HT1080 (cell line): Measurements from ENCODE around the gene DSPP. TPM values are rescaled to one million over a fixed set of nuclear protein-coding genes. Genes with fewer than 3 reads are reported as not detected.

ENCODE experiments used
- DNase-seq: peaks from one replicate; pipeline ENCODE4 v3.0.0-alpha.2; 2015; ENCODE audit warnings: low read depth
- total RNA-seq: library from RNA; depleted of rRNA; stranded (reverse); fragments of >200 nt; shearing (Covaris generic); gene quantifications from 2 replicates; pipeline ENCODE4 v1.2.3, GENCODE V29; 2014; rRNA removed

DSPP gene
- total RNA-seq, 1 experiment from 2014 or later = not detected

DNA sequence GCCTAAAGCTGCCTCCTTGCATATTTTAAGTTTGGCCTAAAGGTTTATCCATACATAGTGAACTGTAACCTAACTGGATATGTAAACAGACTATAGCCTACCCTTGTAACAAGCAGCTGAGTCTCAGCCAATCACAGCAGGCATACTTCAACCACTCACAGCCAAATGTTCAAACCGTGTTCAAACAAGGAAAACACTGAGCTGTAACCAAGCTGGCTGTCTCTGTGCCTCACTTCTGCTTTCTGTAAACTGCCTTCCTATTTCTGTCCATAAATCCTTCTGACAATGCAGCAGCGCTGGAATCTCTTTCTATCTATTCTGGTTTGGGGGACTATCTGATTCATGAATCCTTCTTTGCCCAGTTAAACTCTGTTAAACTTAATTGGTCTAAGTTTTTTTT lies 16.4 kb downstream of the DSPP start:
- no peak for DNase-seq

DNA sequence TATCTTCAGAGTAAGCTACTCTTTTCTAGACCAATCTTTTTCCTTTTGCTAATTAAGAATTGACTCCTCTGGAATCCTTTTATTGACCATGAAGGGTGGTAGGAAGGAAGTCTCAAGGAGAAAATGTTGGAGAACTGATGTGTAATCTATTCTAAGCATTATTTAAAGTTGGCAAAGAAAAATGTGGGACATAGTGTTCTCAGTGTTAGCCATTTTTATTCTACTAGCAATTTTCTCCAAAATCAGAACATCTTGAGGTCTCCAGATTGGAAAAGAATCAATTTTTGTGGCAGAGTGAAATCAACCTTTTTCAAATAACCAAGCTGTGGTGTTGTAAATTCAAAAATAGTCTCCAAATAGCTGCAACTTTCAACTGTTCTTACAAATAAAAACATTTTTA lies 23.3 kb downstream of the DSPP start:
- no peak for DNase-seq

DNA sequence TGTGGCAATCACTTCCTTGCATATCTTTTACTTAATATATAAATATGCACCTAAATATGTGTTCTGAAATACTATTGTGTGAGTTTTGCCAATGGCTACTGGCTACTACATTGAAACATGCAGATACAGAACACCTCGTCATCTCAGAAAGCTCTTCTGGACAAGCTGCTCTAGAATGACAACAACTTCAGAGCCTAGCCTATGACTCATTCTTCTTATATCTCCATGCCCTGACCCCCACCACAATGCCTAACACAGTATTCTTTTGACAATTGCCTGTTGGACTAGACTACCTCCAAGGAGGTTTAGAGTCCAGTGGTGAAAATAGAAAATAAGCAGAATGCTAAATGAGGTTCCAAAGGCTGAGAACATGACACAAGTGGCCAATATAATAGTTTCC lies 24.1 kb downstream of the DSPP start:
- DNase-seq = peak; percentile 54

DNA sequence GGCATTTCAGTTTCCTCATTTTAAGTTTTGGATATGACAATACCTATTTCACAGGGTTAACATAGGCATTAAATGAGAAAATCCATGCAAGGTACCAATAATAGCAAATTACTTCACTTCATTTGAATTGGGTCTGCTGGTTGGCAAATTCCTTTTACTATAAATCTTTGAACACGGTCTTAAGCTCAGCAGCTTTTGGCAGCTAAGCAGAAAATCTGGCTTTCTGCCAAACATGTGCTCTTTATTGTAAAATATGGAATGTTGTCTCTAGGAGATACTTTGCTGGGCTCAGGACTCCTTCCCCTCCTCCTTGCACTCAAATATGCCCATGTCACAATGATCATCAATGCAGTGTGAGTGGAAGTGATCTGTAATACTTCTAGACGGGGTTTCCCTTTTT lies 24.9 kb downstream of the DSPP start:
- peak; percentile 7 for DNase-seq

DNA sequence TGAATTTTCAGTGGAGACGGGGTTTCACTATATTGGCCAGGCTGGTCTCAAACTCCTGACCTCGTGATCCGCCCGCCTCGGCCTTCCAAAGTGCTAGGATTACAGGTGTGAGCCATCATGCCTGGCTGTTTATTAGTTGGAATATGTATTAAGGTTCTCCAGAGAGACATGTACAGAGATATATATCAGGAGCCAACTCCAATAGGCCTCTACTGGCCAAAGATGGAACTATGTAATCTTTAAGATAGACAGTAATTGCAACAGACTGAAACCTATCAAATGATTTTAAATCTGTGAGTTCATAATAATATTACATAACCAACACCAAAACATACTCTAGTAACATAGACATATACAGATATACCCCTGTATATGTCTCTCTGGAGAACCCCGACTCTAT lies 36.0 kb downstream of the DSPP start:
- no peak for DNase-seq

DNA sequence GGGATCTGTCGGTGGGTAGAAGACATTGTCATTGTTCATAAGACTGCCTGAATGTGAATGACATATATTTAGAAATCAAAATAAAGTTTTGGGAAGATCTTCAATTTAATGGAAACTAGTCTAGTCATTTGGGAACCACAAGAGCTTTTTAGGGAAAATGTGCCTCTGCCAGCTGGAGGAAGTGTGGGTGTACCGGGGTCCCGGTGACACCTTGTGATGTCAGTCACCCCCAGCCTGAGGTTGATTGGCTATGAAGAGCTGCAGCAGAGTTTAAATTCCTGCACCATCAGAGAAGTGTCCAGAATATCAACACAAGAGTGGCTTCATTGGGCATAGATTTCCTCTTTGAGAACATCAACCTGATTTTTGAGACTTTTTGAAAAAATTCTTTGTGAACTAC lies 41.7 kb downstream of the DSPP start, which contains the start of gene DMP1:
TSS of gene DMP1 (plus strand) at position 301 of the 400 bp plus-strand sequence. CDS start 6,213 bp downstream, outside the sequence.
- no peak for DNase-seq

DNA sequence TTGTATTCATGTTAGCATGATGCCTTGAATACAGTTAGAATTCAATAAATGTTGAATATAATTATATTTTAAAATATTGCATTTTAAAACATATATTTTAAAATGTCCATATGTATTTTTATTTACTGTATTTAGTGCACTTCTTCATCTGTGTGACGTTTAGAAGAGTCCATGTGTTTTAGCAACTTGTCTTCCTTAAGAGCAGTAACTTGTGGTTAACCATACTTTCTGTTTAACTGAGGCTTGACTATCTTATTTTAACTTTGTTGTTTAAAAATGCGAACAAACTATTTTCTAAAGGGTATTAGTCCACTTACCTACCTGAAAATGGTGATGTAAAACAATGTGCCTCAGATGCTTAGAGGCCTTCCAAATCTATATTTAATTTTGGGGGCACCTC lies 42.6 kb downstream of the DSPP start:
- no peak for DNase-seq

DNA sequence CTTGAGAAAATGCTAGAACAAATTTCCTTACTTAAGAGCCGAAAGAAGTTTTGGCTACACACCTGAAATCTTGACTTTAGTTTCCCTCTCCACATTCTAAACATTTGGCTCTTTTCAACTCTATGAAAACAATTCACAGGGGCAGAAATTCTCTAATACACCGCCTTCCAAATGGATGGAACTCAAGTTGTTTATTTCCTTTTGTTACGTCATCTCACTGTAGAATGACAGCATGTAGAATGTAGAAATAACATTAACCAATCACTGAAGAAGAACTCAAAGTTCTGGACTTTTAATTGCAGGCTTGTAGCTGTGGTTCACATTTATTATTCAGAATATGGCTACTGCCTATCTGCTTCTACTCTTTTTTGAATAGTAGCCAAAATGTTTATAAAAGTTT lies 43.6 kb downstream of the DSPP start:
- no peak for DNase-seq

DNA sequence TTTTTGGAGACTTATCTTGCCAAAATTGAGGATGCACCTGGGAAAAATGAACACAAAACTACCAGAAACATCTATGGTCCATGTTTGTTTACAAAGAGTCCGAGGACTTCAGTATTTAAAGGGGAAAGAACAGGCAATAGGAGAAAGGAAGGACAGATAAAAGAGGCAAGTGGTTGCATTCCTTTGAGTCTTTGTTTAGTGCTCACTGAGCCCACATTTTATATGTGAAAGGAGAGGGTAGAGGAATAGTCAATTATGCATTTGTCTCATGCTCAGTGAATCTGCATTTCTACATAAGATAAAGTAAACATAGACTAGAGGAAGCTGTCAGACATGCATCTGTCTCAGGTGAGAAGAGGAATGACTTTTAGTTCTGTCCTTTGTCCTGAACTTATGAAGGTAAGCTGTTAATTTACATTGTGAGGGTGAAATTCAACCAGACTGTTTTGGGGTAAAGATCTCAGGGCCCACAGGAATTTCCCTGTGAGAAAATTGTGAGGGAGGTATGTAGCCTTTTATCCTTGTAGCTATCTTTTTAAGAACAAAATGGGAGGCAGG lies 46.2 kb downstream of the DSPP start:
- DNase-seq = no peak

DNA sequence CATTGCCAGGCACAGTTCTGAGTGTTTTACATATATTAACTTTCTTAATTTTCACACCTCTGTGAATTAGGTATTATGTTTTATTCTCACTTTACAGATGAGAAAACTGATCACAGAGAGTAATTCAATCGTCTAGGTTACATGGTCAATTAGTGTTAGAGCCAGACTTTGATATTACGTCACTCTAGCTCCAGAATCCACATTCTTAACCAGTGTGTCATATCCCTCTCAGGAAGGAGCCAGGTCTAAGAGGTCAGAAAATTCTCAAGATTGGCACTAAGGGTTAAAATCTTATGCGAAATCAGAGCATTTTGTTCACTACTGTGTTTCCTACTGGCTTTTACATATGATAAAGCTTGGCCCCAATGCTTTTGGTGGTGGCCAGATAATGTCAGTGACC lies 49.2 kb downstream of the DSPP start:
- DNase-seq = peak; percentile 84

DNA sequence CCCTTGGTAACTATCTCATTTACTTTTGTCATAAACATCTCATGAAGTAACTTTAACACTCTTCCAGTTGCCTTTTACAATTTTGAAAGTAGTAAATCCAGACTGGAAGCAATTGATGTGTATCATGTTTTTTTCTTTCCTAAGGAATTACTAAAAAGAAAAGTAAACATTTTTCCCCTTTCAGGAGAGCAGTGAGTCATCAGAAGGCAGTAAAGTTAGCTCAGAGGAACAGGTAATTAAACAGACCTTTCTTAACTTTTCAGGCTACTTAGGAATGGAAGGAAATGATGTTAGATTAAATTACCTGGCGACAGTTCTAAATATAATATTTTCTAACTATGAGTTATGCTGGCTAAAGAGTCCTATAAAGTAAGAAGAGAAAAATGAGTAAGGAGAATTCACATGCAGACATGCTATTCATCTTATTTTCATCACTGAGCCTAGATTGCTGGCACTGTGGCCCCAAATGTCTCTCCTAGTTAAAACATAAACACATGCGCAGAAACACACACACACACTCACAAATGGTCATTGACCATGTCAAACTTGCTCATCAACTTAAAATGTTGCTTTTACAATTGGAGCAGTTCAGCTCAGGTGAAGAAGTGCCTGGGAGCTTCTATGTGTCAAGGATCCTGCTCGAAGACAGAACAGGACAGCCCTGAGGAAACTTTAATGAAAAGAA lies 51.1 kb downstream of the DSPP start:
- DNase-seq = peak; percentile 42

DNA sequence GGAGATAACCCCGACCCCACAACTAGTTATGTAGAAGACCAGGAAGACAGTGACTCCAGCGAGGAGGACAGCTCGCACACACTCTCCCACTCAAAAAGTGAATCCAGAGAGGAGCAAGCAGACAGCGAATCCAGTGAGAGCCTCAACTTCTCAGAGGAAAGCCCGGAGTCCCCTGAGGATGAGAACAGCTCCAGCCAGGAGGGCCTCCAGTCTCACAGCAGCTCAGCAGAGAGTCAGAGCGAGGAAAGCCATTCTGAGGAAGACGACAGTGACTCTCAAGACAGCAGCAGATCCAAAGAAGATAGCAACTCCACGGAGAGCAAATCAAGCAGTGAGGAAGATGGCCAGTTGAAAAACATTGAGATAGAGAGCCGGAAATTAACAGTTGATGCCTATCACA lies 54.5 kb downstream of the DSPP start:
- DNase-seq = no peak

Other genes starting within 250 kb of the DSPP start
- gene HSD17B11, start 217.3 kb upstream of the DSPP start, total RNA-seq = 10.9 and 13.6 TPM in 2 replicates
- 11.0 and 14.0 TPM in 2 replicates for gene NUDT9, start 186.0 kb upstream of the DSPP start, total RNA-seq
- not detected in 2 replicates for gene SPARCL1, start 79.2 kb upstream of the DSPP start, total RNA-seq
- gene DMP1, start 41.8 kb downstream of the DSPP start, total RNA-seq = not detected in 2 replicates
- gene IBSP, start 191.0 kb downstream of the DSPP start, total RNA-seq = not detected in 2 replicates
- not detected in 2 replicates for gene MEPE, start 224.4 kb downstream of the DSPP start, total RNA-seq